Measurements from ENCODE around the gene CCDC187. TPM values are rescaled to one million over a fixed set of nuclear protein-coding genes. Genes with fewer than 3 reads are reported as not detected.

CCDC187 gene
- total and polyA plus RNA-seq, 2 of the 4 experiments (the other 2 are of a cell fraction) = not detected

- Histone ChIP-seq H3K79me1 (ENCODE audit: low read depth in 1 of 2, low read length in 2 of 2) (peaks cover 13 to 50% of the 10 kb centered on the region in 2 experiments; a peak in 3 of 4 replicates), H3K36me3 (ENCODE audit: control insufficient read depth, insufficient read depth, low read length) (peaks cover 69% of the 10 kb centered on the region), H3K56ac (ENCODE audit: extremely low read depth, insufficient read depth, low read length) (no peak overlapping the region), H3K4me3 (ENCODE audit: insufficient read depth, low read depth, low read length) (no peak overlapping the region), H2BK120ac (ENCODE audit: low read depth, low read length) (no peak overlapping the region), H4K8ac (ENCODE audit: low read depth in 2 of 2, low read length in 2 of 2) (no peak overlapping the region; a peak in 1 of 4 replicates), H3K4ac (ENCODE audit: low read depth, low read length) (no peak overlapping the region), H3K27ac (ENCODE audit: insufficient read depth, low read length) (no peak overlapping the region), H3K23ac (ENCODE audit: low read depth, low read length) (no peak overlapping the region), H3K9me1 (ENCODE audit: insufficient read depth, low read length) (peaks cover 4% of the 10 kb centered on the region; the same call in 1 of the 2 replicates), H4K91ac (ENCODE audit: insufficient read depth, low read depth, low read length) (no peak overlapping the region), H3K4me1 (ENCODE audit: control insufficient read depth, insufficient read depth, low read length) (peaks cover 6% of the 10 kb centered on the region; the same call in 1 of the 2 replicates), H2BK5ac (ENCODE audit: low read depth, low read length, poor library complexity, severe bottlenecking) (no peak overlapping the region), H2BK15ac (ENCODE audit: low read depth, low read length) (no peak overlapping the region), H3K18ac (ENCODE audit: low read depth, low read length) (no peak overlapping the region), H3K4me2 (ENCODE audit: low read depth, low read length) (no peak overlapping the region), H4K5ac (ENCODE audit: low read depth, low read length) (no peak overlapping the region), H2AFZ (replicated peaks; ENCODE audit: low read length, poor library complexity) (no peak overlapping the region), H3K27me3 (ENCODE audit: control insufficient read depth, insufficient read depth, low read length) (no peaks in the 10 kb centered on the region), H4K20me1 (ENCODE audit: insufficient read depth, low read length) (peaks cover 56% of the 10 kb centered on the region), H3K14ac (replicated peaks; ENCODE audit: low read depth, low read length) (no peak overlapping the region), H3K9ac (ENCODE audit: low read depth, low read length) (no peak overlapping the region), H2AK5ac (ENCODE audit: low read depth, low read length) (no peak overlapping the region), H2BK20ac (ENCODE audit: low read depth, low read length) (no peak overlapping the region), H2AK9ac (replicated peaks; ENCODE audit: low read depth, low read length, poor library complexity) (no peak overlapping the region), H3K9me3 (ENCODE audit: control insufficient read depth, insufficient read depth, low read length) (no peaks in the 10 kb centered on the region)
- DNase-seq (no peak), ATAC-seq (ENCODE audit: low read depth) (no peak)
- in situ Hi-C loops (cut with MboI; ENCODE audit: low sequenced_read_pairs) = no loop called here
- no peak for TF ChIP-seq CTCF (conservative IDR thresholded peaks at IDR 0.05; ENCODE audit: low read depth, low read length)
- no peak for TF ChIP-seq MXI1 (IDR thresholded peaks at IDR 0.05; ENCODE audit: borderline replicate concordance, low read depth, low read length)
- TF ChIP-seq, protein P1, sequence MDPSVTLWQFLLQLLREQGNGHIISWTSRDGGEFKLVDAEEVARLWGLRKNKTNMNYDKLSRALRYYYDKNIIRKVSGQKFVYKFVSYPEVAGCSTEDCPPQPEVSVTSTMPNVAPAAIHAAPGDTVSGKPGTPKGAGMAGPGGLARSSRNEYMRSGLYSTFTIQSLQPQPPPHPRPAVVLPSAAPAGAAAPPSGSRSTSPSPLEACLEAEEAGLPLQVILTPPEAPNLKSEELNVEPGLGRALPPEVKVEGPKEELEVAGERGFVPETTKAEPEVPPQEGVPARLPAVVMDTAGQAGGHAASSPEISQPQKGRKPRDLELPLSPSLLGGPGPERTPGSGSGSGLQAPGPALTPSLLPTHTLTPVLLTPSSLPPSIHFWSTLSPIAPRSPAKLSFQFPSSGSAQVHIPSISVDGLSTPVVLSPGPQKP (IDR thresholded peaks at IDR 0.05; ENCODE audit: borderline replicate concordance, low read depth, low read length) = no peak
- no peak for TF ChIP-seq RCOR1 (IDR thresholded peaks at IDR 0.05; ENCODE audit: insufficient replicate concordance, low read length)
- no peak for TF ChIP-seq SMC3 (IDR thresholded peaks at IDR 0.05; ENCODE audit: low read depth, low read length)
- no peak for TF ChIP-seq BHLHE40 (IDR thresholded peaks at IDR 0.05; ENCODE audit: low read depth, low read length)
- no peak for TF ChIP-seq CHD1 (IDR thresholded peaks at IDR 0.05; ENCODE audit: low read depth, low read length)
- no peak for TF ChIP-seq RFX5 (IDR thresholded peaks at IDR 0.05; ENCODE audit: low read depth, low read length)
- no peak for TF ChIP-seq FOS (IDR thresholded peaks at IDR 0.05; ENCODE audit: low read depth, low read length)
- no peak for TF ChIP-seq POLR2A (IDR thresholded peaks at IDR 0.05; ENCODE audit: low read depth, low read length)
- TF ChIP-seq MAFK (IDR thresholded peaks at IDR 0.05; ENCODE audit: low read depth, low read length) = no peak
- no peak for TF ChIP-seq USF2 (IDR thresholded peaks at IDR 0.05; ENCODE audit: low read depth, low read length)
- POLR2A ChIA-PET (ENCODE audit: unreplicated experiment) = no interaction called here
- BruUV-seq (replicated peaks) = no TSS peak
- intact Hi-C loops (cut with micrococcal nuclease) = no loop called here
- dilution Hi-C loops (cut with HindIII; ENCODE audit: low sequenced_read_pairs, unreplicated experiment) = no loop called here
- WGBS, 2 experiments (ENCODE audit: extremely low coverage in 2 of 2, insufficient read length in 1 of 2) = 98% methylated on average over 7 of the region's 20 CpGs; no CpG with 5 or more reads in 1 of the 2 experiments
- CTCF ChIA-PET = no interaction called here
Measured at GRCh38 chr9:136346927-136347465, 43.1 kb upstream of the CCDC187 start.
